ENCODE results near the gene SPOCD1.

SPOCD1 gene

DNA sequence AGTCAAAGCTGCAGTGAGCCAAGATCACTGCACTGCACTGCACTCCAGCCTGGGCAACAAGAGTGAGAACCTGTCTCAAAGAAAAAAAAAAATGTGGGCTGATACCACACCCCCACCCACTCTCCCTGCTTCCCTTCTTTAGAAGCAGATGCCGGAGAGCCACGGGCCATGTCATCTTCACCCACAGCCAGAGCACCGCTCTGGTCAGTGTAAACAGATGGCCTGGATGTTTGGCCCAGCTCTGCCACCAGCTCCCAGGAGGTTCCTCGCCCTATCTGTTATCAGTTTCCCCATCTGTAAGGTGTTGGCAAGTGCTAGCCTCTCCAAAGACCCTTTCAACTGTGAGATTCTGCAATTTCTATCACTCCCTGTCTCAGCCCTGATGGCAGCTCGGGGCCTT lies 39.8 kb downstream of the SPOCD1 start:
- TF ChIP-seq EZH2phosphoT487 (IDR thresholded peaks at IDR 0.05; ENCODE audit: borderline replicate concordance), result no peak
- TF ChIP-seq, protein P1, sequence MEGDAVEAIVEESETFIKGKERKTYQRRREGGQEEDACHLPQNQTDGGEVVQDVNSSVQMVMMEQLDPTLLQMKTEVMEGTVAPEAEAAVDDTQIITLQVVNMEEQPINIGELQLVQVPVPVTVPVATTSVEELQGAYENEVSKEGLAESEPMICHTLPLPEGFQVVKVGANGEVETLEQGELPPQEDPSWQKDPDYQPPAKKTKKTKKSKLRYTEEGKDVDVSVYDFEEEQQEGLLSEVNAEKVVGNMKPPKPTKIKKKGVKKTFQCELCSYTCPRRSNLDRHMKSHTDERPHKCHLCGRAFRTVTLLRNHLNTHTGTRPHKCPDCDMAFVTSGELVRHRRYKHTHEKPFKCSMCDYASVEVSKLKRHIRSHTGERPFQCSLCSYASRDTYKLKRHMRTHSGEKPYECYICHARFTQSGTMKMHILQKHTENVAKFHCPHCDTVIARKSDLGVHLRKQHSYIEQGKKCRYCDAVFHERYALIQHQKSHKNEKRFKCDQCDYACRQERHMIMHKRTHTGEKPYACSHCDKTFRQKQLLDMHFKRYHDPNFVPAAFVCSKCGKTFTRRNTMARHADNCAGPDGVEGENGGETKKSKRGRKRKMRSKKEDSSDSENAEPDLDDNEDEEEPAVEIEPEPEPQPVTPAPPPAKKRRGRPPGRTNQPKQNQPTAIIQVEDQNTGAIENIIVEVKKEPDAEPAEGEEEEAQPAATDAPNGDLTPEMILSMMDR (conservative IDR thresholded peaks at IDR 0.05; ENCODE audit: low read length), result no peak
- Histone ChIP-seq H3K27me3 (ENCODE audit: insufficient read depth, low read length, poor library complexity, severe bottlenecking) (peaks cover 13% of the 10 kb centered on the region), H3K36me3 (ENCODE audit: insufficient read depth, low read length) (no peaks in the 10 kb centered on the region), H2AFZ (ENCODE audit: low read length) (no peak overlapping the region), H3K9me2 (replicated peaks; ENCODE audit: low read depth, low read length) (no peaks in the 10 kb centered on the region), H3K9me3 (ENCODE audit: insufficient read depth, low read depth, low read length) (no peaks in the 10 kb centered on the region), H3K9ac (ENCODE audit: low read depth, low read length, poor library complexity, severe bottlenecking) (no peak overlapping the region), H3K4me2 (ENCODE audit: low read depth, low read length, poor library complexity, severe bottlenecking) (no peak overlapping the region), H4K20me1 (ENCODE audit: insufficient read depth, low read length, poor library complexity, severe bottlenecking) (no peaks in the 10 kb centered on the region), H3K4me3 (ENCODE audit: low read length, poor library complexity, severe bottlenecking) (no peak overlapping the region), H3F3A (ENCODE audit: low read depth) (no peaks in the 10 kb centered on the region), H3K79me2 (ENCODE audit: insufficient read depth, low read length) (no peaks in the 10 kb centered on the region), H3K4me1 (ENCODE audit: insufficient read depth, low read length, poor library complexity, severe bottlenecking) (peaks cover under 1% of the 10 kb centered on the region)

DNA sequence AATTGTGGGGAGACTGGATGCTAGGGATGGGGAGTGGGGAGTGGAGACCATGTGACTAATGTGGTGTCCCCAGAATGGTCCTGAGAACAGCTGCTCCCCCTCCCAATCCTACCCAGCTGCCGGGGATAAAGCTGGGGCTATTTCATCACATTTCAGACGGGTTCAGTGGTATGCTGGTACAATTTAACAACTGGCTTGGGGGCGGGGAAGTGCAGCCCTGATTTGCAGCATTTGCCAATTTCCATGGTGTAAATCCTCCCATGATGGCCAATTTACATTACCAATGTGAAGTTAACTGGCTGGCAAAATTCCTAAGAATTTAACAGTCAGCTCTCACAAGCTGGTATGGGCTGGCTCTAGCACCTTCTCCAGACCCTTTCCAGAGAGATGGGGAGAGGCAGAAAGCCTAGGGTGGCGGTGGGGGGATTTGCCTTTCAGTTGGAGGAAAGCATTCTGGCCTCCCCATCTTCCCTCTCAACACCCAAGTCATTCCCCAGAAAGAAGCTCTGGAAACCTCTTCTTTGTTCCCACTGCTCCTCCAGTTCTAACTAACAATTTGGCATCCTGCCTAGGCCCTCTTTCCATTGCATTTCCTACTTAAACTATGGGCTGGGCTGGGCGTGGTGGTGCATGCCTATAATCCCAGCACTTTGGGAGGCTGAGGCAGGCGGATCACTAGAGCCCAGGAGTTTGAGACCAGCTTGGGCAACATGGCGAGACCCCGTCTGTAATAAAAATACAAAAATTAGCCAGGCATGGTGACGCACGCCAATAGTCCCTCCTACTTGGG lies 40.4 kb downstream of the SPOCD1 start:
- no peak for TF ChIP-seq EZH2phosphoT487 (IDR thresholded peaks at IDR 0.05; ENCODE audit: borderline replicate concordance)
- TF ChIP-seq, protein P1 (conservative IDR thresholded peaks at IDR 0.05; ENCODE audit: low read length), result no peak
- H3K27me3 ChIP-seq (ENCODE audit: insufficient read depth, low read length, poor library complexity, severe bottlenecking), result peaks cover 13% of the 10 kb centered on the region

DNA sequence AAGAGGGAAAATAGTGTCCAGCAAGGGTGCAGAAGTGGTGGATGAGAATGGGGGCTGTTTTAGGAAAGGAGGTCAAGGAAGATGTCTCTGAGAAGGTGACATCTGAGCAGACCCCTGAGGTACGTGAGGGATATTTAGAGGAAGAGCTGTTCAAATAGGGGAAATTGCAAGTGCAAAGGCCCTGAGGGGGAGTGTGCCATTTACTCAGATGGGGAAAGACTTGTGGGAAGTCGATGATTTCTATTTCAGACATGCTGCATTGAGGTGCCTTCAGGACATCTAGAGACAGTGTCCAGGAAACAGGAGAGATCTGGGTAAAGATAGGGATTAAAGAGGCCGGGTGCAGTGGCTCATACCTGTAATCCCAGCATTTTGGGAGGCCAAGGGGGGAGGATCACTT lies 41.3 kb downstream of the SPOCD1 start:
- H2AFZ ChIP-seq (ENCODE audit: low read length), result no peak overlapping the region
- no peaks in the 10 kb centered on the region for H3K79me2 ChIP-seq (ENCODE audit: insufficient read depth, low read length)
- H3K4me3 ChIP-seq (ENCODE audit: low read length, poor library complexity, severe bottlenecking), result no peak overlapping the region
- peaks cover 13% of the 10 kb centered on the region for H3K27me3 ChIP-seq (ENCODE audit: insufficient read depth, low read length, poor library complexity, severe bottlenecking)
- TF ChIP-seq, protein P1 (conservative IDR thresholded peaks at IDR 0.05; ENCODE audit: low read length), result no peak
- TF ChIP-seq EZH2phosphoT487 (IDR thresholded peaks at IDR 0.05; ENCODE audit: borderline replicate concordance), result no peak
- H3K9me2 ChIP-seq (replicated peaks; ENCODE audit: low read depth, low read length), result no peaks in the 10 kb centered on the region
- no peaks in the 10 kb centered on the region for H3K36me3 ChIP-seq (ENCODE audit: insufficient read depth, low read length)
- no peak overlapping the region for H3K9ac ChIP-seq (ENCODE audit: low read depth, low read length, poor library complexity, severe bottlenecking)
- H3F3A ChIP-seq (ENCODE audit: low read depth), result no peaks in the 10 kb centered on the region
- H3K4me2 ChIP-seq (ENCODE audit: low read depth, low read length, poor library complexity, severe bottlenecking), result no peak overlapping the region
- H3K4me1 ChIP-seq (ENCODE audit: insufficient read depth, low read length, poor library complexity, severe bottlenecking), result no peaks in the 10 kb centered on the region
- no peaks in the 10 kb centered on the region for H3K9me3 ChIP-seq (ENCODE audit: insufficient read depth, low read depth, low read length)
- no peaks in the 10 kb centered on the region for H4K20me1 ChIP-seq (ENCODE audit: insufficient read depth, low read length, poor library complexity, severe bottlenecking)

More for the DNA sequence above, 40.4 kb downstream of the SPOCD1 start:
- Histone ChIP-seq H3K4me1 (ENCODE audit: insufficient read depth, low read length, poor library complexity, severe bottlenecking) (no peaks in the 10 kb centered on the region), H3K36me3 (ENCODE audit: insufficient read depth, low read length) (no peaks in the 10 kb centered on the region), H3F3A (ENCODE audit: low read depth) (no peaks in the 10 kb centered on the region), H3K4me2 (ENCODE audit: low read depth, low read length, poor library complexity, severe bottlenecking) (no peak overlapping the region), H2AFZ (ENCODE audit: low read length) (no peak overlapping the region), H3K79me2 (ENCODE audit: insufficient read depth, low read length) (no peaks in the 10 kb centered on the region), H3K9me3 (ENCODE audit: insufficient read depth, low read depth, low read length) (no peaks in the 10 kb centered on the region), H3K9me2 (replicated peaks; ENCODE audit: low read depth, low read length) (no peaks in the 10 kb centered on the region), H3K9ac (ENCODE audit: low read depth, low read length, poor library complexity, severe bottlenecking) (no peak overlapping the region), H3K4me3 (ENCODE audit: low read length, poor library complexity, severe bottlenecking) (no peak overlapping the region), H4K20me1 (ENCODE audit: insufficient read depth, low read length, poor library complexity, severe bottlenecking) (no peaks in the 10 kb centered on the region)
